HEK293 (cell line): ENCODE data around the gene CDKN2D.

Experiments used
- FEZF1 ChIP-seq: fragments of 450-650 bp; formaldehyde crosslinking; IDR thresholded peaks from 2 replicates; pipeline ENCODE4 v1.5.1; 2016; ENCODE audit warnings: missing biosample characterization, missing genetic modification characterization
- MZF1 ChIP-seq: fragments of 450-650 bp; formaldehyde crosslinking; IDR thresholded peaks from 2 replicates; pipeline ENCODE4 v1.5.1; 2017; ENCODE audit warnings: missing biosample characterization, missing genetic modification characterization, borderline replicate concordance
- PBX3 ChIP-seq: sonication (generic); formaldehyde crosslinking; IDR thresholded peaks from 2 replicates; pipeline ENCODE4 v1.8.1; 2022; ENCODE audit warnings: mild to moderate bottlenecking, moderate library complexity, missing genetic modification reagents
- REST ChIP-seq: fragments of 450-650 bp; formaldehyde crosslinking; IDR thresholded peaks from 2 replicates; pipeline ENCODE4 v1.5.1; 2016; ENCODE audit warnings: missing biosample characterization, missing genetic modification characterization
- SALL2 ChIP-seq: fragments of 450-650 bp; formaldehyde crosslinking; IDR thresholded peaks from 2 replicates; pipeline ENCODE4 v1.5.0; 2017; ENCODE audit warnings: missing biosample characterization, mild to moderate bottlenecking, missing genetic modification characterization, borderline replicate concordance
- SCRT1 ChIP-seq: fragments of 450-650 bp; formaldehyde crosslinking; IDR thresholded peaks from 2 replicates; pipeline ENCODE4 v1.5.1; 2016; ENCODE audit warnings: missing biosample characterization, missing genetic modification characterization, borderline replicate concordance
- SP2 ChIP-seq: fragments of 450-650 bp; formaldehyde crosslinking; IDR thresholded peaks from 2 replicates; pipeline ENCODE4 v1.5.1; 2016; ENCODE audit warnings: missing biosample characterization, missing genetic modification characterization
- YY1 ChIP-seq: fragments of 450-650 bp; formaldehyde crosslinking; IDR thresholded peaks from 2 replicates; pipeline ENCODE4 v1.5.1; 2018; ENCODE audit warnings: missing biosample characterization, missing genetic modification characterization
- ZBTB10 ChIP-seq: fragments of 450-650 bp; formaldehyde crosslinking; IDR thresholded peaks from 2 replicates; pipeline ENCODE4 v1.5.1; 2016; ENCODE audit warnings: missing biosample characterization, missing genetic modification characterization
- ZBTB17 ChIP-seq: fragments of 450-650 bp; formaldehyde crosslinking; IDR thresholded peaks from 2 replicates; pipeline ENCODE4 v1.5.1; 2016; ENCODE audit warnings: missing biosample characterization, missing genetic modification characterization
- ZBTB21 ChIP-seq: fragments of 450-650 bp; formaldehyde crosslinking; IDR thresholded peaks from 2 replicates; pipeline ENCODE4 v1.5.1; 2017; ENCODE audit warnings: missing biosample characterization, missing genetic modification characterization
- ZBTB8A ChIP-seq: fragments of 450-650 bp; formaldehyde crosslinking; IDR thresholded peaks from 2 replicates; pipeline ENCODE4 v1.5.1; 2016; ENCODE audit warnings: missing biosample characterization, missing genetic modification characterization
- ZNF157 ChIP-seq: fragments of 450-650 bp; formaldehyde crosslinking; IDR thresholded peaks from 2 replicates; pipeline ENCODE4 v1.5.1; 2016; ENCODE audit warnings: missing biosample characterization, missing genetic modification characterization
- ZNF169 ChIP-seq: fragments of 450-650 bp; formaldehyde crosslinking; IDR thresholded peaks from 2 replicates; pipeline ENCODE4 v1.5.1; 2016; ENCODE audit warnings: missing biosample characterization, missing genetic modification characterization
- ZNF211 ChIP-seq: fragments of 450-650 bp; formaldehyde crosslinking; IDR thresholded peaks from 2 replicates; pipeline ENCODE4 v1.5.1; 2016; ENCODE audit warnings: low read depth, missing biosample characterization, missing genetic modification characterization
- ZNF221 ChIP-seq: fragments of 450-650 bp; formaldehyde crosslinking; IDR thresholded peaks from 2 replicates; pipeline ENCODE4 v1.5.1; 2017; ENCODE audit warnings: missing biosample characterization, missing genetic modification characterization, borderline replicate concordance
- ZNF302 ChIP-seq: fragments of 450-650 bp; formaldehyde crosslinking; IDR thresholded peaks from 2 replicates; pipeline ENCODE4 v1.5.1; 2016; ENCODE audit warnings: missing biosample characterization, missing genetic modification characterization, low read depth
- ZNF335 ChIP-seq: fragments of 450-650 bp; formaldehyde crosslinking; conservative IDR thresholded peaks from 2 replicates; pipeline ENCODE4 v1.5.1; 2016; ENCODE audit warnings: missing biosample characterization, missing genetic modification characterization
- ZNF362 ChIP-seq: fragments of 450-650 bp; formaldehyde crosslinking; IDR thresholded peaks from 2 replicates; pipeline ENCODE4 v1.5.1; 2016; ENCODE audit warnings: missing biosample characterization, missing genetic modification characterization
- ZNF473 ChIP-seq: fragments of 450-650 bp; formaldehyde crosslinking; IDR thresholded peaks from 2 replicates; pipeline ENCODE4 v1.5.1; 2017; ENCODE audit warnings: missing biosample characterization, missing genetic modification characterization
- ZNF544 ChIP-seq: fragments of 450-650 bp; formaldehyde crosslinking; IDR thresholded peaks from 2 replicates; pipeline ENCODE4 v1.5.0; 2017; ENCODE audit warnings: missing biosample characterization, missing genetic modification characterization
- ZNF610 ChIP-seq: fragments of 450-650 bp; formaldehyde crosslinking; IDR thresholded peaks from 2 replicates; pipeline ENCODE4 v1.5.1; 2016; ENCODE audit warnings: missing biosample characterization, missing genetic modification characterization, borderline replicate concordance
- ZNF654 ChIP-seq: fragments of 450-650 bp; formaldehyde crosslinking; IDR thresholded peaks from 2 replicates; pipeline ENCODE4 v1.5.1; 2016; ENCODE audit warnings: low read depth, missing biosample characterization, missing genetic modification characterization
- ZNF660 ChIP-seq: fragments of 450-650 bp; IDR thresholded peaks from 2 replicates; pipeline ENCODE4 v1.5.1; 2018; ENCODE audit warnings: missing biosample characterization, mild to moderate bottlenecking, missing genetic modification characterization
- ZNF664 ChIP-seq: fragments of 450-650 bp; formaldehyde crosslinking; IDR thresholded peaks from 2 replicates; pipeline ENCODE4 v1.5.1; 2016; ENCODE audit warnings: missing biosample characterization, missing genetic modification characterization
- ZNF747 ChIP-seq: fragments of 450-650 bp; formaldehyde crosslinking; IDR thresholded peaks from 2 replicates; pipeline ENCODE4 v1.5.1; 2016; ENCODE audit warnings: missing biosample characterization, missing genetic modification characterization
- ZNF843 ChIP-seq: fragments of 450-650 bp; formaldehyde crosslinking; IDR thresholded peaks from 2 replicates; pipeline ENCODE4 v1.5.1; 2016; ENCODE audit warnings: missing biosample characterization, missing genetic modification characterization
- ZSCAN18 ChIP-seq: fragments of 450-650 bp; formaldehyde crosslinking; IDR thresholded peaks from 2 replicates; pipeline ENCODE4 v1.5.1; 2016; ENCODE audit warnings: missing biosample characterization, missing genetic modification characterization
- ZSCAN4 ChIP-seq: fragments of 450-650 bp; formaldehyde crosslinking; IDR thresholded peaks from 2 replicates; pipeline ENCODE4 v1.5.1; 2017; ENCODE audit warnings: missing biosample characterization, missing genetic modification characterization

CDKN2D gene

GRCh38 chr19:10602330-10603083, 33.7 kb upstream of the CDKN2D start (continued):
- TF ChIP-seq ZNF747 (tag by site-specific recombination) (no peak), PBX3 (CRISPR knock-in tag) (no peak), SP2 (peak; percentile 58), SCRT1 (tag by site-specific recombination) (no peak), FEZF1 (tag by site-specific recombination) (no peak), ZNF211 (tag by site-specific recombination) (no peak), ZNF362 (tag by site-specific recombination) (no peak), ZNF302 (tag by site-specific recombination) (no peak), ZNF654 (no peak), YY1 (tag by site-specific recombination) (0 out of 2 replicates have a peak, but pooled peaks have one; percentile 43), ZNF544 (no peak), ZNF157 (tag by site-specific recombination) (no peak), ZNF221 (tag by site-specific recombination) (no peak), ZBTB8A (tag by site-specific recombination) (peak; percentile 56), REST (tag by site-specific recombination) (no peak), ZNF169 (no peak), ZSCAN4 (tag by site-specific recombination) (no peak), ZNF843 (tag by site-specific recombination) (0 out of 2 replicates have a peak, but pooled peaks have one; percentile 10), MZF1 (tag by site-specific recombination) (no peak), ZNF473 (tag by site-specific recombination) (no peak), ZNF610 (0 out of 2 replicates have a peak, but pooled peaks have one; percentile 33), ZNF660 (tag by site-specific recombination) (no peak), ZBTB10 (tag by site-specific recombination) (no peak; the same call in 1 of the 2 replicates), ZSCAN18 (tag by site-specific recombination) (no peak), SALL2 (tag by site-specific recombination) (no peak), ZBTB21 (tag by site-specific recombination) (no peak), ZBTB17 (peak; percentile 44; the same call in 1 of the 2 replicates), ZNF664 (tag by site-specific recombination) (no peak), ZNF335 (tag by site-specific recombination) (peak; percentile 68)
